Stimulated activated CD4-positive, alpha-beta T cell treated with anti-CD3 and anti-CD28 coated beads, Interleukin-4, amount 100 ng/mL, for 1 hour (primary cell): ENCODE data around the gene CRTC2.
"Not testable (repeated sequence)": the region's sequence is repeated elsewhere in the genome, so short reads cannot be mapped to it uniquely, and the experiment has no call there.

Experiments used
- DNase-seq: peaks from one replicate; pipeline ENCODE4 v3.0.0-alpha.2; 2020

Gene CRTC2

DNA sequence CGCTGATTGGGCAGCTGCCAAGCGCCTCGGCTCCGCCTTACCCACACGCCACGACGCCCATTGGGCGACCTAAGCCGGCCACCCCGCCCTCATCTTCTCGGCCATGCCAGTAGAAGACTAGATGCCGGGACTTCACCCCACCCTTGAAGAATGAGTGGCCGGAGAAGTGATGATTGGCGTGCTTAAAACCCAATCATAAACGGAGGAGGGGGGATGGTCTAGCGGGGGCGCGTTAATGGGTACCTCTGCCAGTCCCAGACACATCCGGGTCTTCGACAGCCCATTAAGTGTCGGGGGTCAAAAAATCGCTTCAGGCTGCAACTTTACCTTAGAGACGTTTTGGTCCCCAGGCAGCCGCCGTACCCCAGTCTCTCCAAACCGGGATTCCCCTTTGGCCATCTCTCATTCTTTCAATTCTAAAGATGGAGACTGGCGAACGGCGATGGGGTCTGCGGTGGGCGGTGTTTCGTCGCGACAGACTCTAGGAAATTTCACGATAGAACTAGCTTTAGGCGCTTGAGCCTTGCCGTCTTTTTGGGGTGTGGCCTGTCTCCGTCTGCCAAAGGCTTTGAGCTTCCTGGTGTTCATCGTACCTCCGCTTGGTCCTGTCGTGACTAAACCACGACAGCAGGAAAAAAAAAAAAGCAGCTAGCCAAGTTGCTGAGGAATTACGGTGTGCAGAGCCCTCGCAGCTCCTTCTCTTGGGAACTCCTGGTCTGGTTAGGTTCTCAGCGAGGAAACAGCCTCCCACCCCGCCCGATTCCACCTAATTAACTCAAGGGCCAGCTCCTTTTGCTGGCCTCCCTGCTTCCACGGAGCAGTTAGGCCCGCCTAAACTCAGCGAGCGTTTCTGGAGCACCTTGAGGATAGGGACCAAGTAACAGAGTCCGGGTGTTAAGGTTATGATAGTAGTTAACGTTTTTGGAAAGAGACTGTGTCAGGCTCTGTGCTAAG is 35.2 kb downstream of the CRTC2 start, which contains the start of gene GATAD2B:
Gene GATAD2B, minus strand, starts transcription at position 1 of the 954 bp plus-strand sequence. CDS start 94,625 bp downstream, outside the sequence.
- peak; percentile 97 for DNase-seq

GRCh38 chr1:153922076-153922971 is 36.1 kb downstream of the CRTC2 start:
- peak; percentile 69 for DNase-seq

DNA sequence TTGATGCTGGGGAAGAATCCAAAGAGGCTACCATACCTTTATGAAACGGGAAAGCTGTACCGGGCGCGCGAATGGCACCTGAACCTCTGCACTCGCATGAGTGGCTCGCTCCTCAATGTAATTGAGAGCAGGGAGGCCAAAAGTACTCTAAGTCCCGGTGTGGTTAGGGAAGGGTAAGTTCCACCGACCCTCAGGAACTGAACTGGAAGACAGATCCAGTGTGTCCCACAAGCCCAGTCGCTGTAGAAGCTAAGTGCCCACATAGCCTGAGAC is 36.7 kb downstream of the CRTC2 start:
- DNase-seq = no peak

DNA sequence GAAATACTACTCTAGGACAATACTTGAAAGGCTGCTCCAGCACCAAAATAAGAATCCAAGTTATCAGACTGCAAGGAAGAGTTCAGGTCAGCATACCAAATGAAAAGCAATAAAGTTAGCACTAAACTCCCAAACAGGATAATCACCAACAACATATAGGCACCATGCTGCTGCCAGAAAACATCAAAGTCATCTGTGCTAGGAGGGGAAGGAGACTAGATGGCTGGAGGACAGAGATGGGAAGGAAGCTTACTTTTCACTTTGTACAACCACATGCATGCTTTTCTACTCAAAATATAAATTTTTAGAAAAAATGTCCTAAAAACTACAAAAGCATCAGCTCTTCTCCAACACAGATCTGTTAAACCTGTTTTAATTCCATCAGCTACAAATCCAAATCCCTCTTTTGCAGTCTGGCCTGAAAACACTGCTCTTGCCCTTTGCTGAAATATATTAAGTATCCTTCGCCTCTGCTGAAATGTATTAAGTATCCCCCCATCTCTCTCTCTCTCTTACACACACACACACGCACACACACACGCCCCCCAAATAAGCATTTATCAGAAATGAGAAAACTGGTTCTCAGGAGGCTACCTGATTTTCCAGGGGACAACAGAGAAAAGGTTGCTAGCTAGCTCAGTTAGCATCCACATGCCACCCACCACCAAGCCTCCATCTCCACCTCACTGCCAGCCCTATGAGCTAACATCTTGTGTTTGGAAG is 37.2 kb downstream of the CRTC2 start:
- DNase-seq = no peak

- DNase-seq = no peak
These were observed 38.2 kb downstream of the CRTC2 start for GRCh38 chr1:153919876-153920852.

DNA sequence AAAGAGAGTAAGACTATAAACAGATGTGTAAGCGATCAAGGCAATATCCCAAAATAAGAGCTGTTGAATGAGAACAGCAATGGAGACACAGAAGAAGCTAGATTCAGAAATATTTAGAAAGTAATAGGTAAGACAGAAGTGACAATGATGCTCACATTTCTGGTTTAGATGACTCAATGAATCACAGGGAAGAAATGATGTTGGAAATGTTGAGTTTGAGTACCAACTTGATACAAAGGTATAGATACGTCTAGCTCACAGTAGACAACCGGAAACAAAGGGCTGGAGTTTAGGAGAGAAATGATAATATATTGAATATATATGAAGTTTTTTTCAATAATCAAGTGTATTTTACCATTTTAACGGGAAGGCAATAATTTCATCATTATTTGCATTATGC is 42.1 kb downstream of the CRTC2 start:
- DNase-seq = no peak

DNA sequence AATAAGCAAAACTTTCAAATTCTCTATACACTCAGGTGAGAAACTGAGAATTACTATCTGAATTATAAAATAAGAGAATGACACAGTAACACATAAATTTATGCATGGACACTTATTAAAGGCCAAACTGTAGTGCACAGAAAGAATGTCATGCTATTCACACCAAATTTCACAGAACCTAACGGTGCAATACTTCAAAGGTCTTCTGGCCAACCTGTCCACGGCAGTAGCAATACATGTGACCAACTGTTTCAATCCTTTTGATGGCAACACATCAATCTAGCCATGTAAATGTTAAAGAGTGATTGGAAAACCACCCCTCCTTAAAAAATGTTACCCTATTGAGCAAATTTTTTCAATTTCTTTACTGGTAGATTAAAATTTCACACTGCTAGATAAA is 46.1 kb downstream of the CRTC2 start:
- DNase-seq = no peak

DNA sequence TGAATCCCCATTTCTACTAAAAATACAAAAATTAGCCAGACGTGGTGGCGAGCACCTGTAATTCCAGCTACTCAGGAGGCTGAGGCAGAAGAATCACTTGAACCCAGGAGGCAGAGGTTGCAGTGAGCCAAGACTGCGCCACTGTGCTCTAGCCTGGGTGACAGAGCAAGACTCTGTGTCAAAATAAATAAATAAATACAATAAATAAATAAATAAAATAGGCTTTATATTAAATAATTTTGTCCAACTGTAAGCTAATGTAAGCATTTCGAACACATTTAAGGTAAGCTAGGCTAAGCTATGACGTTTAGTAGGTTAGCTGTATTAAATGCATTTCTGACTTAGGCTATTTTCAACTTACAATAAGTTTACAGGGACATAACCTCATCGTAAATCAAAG is 47.9 kb downstream of the CRTC2 start:
- DNase-seq = not testable (repeated sequence)

GRCh38 chr1:153908071-153908470 is 50.3 kb downstream of the CRTC2 start:
- DNase-seq = no peak

DNA sequence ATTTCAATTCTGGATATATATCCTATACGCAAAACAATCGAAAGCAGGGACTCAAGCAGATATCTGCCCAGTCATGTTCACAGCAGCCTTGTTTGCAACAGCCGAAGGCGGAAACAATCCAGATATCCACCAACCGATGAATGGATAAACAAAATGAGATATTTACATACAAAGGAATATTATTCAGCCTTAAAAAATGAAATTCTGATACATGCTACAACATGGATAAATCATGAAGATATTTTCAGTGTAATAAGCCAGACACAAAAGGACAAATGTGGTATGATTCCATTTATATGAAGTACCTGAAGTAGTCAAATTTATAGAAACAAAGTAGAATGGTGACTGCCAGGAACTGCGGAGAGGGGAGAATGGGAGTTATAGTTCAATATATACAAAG is 51.3 kb downstream of the CRTC2 start:
- DNase-seq = no peak

DNA sequence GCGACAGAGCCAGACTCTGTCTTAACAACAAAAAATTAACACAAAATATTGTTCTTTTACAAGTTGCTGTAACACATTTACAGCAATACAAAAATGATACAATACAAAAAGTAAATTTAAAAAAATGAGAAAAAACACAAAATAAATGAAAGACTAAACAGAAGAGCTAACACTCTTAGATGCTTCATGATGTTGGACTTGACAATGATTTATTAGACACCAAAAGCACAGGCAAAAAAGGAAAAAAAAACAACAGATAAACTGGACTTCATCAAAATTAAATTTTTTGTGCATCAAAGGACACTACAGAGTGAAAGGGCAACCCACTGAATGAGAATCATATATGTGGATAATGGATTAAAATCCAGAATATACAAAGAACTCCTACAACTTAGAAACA is 52.0 kb downstream of the CRTC2 start:
- no peak for DNase-seq

- not testable (repeated sequence) for DNase-seq
These were observed 52.5 kb downstream of the CRTC2 start for GRCh38 chr1:153905908-153906307.

DNA sequence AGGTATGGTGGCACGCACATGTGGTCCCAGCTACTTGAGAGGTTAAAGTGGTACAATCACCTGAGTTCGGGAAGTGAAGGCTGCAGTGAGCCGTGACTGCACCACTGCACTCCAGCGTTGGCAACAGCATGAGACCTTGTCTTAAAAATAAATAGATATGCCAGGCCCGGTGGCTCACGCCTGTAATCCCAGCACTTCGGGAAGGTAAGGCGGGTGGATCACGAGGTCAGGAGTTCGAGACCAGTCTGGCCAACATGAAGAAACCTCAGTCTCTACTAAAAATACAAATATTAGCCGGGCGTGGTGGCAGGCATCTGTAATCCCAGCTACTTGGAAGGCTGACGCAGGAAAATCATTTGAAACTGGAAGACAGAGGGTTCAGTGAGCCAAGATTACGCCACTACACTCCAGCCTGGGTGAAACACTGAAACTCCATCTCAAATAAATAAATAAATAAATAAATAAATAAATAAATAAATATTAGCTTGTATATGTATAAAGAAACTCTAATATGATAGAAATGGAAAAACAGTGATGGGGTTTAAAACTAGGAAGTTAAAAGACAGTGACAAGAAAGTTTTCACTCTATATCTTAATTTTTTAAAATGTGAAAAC is 54.5 kb downstream of the CRTC2 start:
- no peak for DNase-seq

DNA sequence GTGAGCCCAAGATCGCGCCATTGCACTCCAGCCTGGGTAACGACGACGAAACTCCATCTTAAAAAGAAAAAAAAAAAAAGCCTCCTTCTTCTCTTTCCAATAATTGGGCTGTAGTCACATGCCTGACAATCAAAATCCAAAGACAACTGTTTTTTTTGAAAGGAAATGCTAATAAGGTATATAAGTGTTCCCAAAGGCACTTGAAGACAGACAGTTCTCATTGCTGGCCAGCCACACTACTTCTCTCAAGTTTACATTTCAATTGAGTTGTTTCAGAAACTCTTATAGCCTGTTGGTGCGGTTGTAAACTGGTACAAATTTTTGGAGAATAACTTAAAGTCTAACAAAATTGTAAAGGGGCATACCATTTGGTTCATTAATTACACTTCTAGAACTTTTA is 58.9 kb downstream of the CRTC2 start:
- no peak for DNase-seq
